ENCODE results near the gene MS4A2.
"Not testable (repeated sequence)": the region's sequence is repeated elsewhere in the genome, so short reads cannot be mapped to it uniquely, and the experiment has no call there.

Gene MS4A2

GRCh38 chr11:60101368-60101767 is 12.9 kb downstream of the MS4A2 start:
- DNase-seq (ENCODE audit: low read depth, low spot score) = not testable (repeated sequence)

DNA sequence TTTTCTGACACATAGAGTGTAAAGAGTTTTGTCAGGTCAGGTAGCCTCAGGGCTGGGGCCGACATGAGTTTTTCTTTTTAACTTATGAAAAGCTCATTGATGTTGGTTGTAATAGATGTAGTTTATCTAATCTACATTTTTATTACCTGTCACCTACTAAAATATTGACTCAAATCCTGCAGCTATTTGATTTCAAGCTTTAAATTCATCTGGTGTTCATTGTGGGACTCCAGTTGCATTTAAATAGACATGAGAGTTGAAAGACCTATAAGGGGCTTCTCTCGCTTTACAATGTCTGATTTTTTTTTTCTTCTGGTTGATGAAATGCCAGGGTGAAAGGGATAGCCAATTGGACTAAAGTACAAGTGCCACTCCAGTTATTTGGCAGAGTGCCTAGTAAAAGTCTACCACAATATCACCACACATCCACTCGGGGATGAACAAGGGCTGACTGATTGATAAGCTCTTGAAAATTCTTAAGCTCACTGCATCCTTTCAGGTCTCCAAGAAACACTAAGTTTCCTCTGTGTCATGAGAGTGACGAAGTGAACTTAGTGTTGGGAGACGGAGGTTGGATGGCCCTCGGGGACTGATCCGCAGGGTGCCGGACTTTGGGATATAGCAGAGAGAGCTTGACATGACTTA is 16.1 kb downstream of the MS4A2 start:
- DNase-seq (ENCODE audit: low read depth, low spot score) = not testable (repeated sequence)

DNA sequence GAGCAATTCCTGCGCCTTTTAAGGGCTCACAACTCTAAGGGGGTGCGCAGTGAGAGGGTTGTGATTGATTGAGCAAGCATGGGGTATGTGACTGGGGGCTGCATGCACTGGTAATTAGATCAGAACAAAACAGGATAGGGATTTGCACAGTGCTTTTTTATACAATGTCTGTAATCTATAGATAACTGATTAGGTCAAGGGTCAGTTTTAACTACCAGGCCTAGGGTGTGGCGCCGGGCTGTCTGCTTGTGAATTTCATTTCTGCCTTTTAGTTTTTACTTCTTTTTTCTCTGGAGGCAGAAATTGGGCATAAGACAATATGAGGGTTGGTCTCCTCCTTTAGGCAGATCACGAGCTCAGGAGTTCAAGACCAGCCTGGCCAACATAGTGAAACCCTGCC is 20.2 kb downstream of the MS4A2 start:
- not testable (repeated sequence) for DNase-seq (ENCODE audit: low read depth, low spot score)

GRCh38 chr11:60111793-60112192 is 23.3 kb downstream of the MS4A2 start:
- DNase-seq (ENCODE audit: low read depth, low spot score) = no peak

DNA sequence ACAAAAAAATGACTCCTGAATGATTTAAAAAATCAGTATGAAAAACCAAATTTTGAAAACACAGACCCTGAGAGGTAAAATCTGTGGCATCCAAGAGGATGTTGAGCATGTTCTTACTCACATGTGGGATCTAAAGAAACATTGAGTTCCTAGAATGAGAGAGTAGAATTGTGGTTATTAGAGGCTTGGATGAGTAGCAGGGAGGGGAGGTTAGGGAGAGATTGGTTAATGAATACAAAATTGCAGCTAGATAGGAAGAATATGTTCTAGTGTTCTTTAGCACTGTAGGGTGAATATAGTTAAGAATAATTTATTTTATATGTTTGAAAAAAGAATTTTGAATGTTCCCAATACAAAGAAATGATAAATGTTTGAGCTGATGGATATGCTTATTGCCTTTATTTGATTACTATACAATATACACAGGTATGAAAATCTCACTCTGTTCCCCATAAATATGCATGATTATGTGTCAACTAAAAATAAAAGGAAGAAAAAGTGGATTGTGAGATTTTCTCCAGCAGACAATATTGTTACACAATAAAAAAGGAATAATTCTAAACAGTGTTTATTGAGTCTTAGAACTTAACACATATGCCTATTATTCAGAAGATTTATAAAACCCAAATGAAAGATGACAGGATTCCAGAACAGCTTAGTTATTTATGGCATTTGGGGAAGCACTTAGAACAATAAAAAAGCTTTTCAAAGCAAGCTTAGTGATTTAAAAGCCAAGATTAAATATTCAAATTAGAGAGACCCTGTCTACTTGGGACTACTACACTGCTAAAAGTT is 28.7 kb downstream of the MS4A2 start:
- DNase-seq (ENCODE audit: low read depth, low spot score) = no peak

GRCh38 chr11:60118338-60118737 is 29.9 kb downstream of the MS4A2 start:
- no peak for DNase-seq (ENCODE audit: low read depth, low spot score)

DNA sequence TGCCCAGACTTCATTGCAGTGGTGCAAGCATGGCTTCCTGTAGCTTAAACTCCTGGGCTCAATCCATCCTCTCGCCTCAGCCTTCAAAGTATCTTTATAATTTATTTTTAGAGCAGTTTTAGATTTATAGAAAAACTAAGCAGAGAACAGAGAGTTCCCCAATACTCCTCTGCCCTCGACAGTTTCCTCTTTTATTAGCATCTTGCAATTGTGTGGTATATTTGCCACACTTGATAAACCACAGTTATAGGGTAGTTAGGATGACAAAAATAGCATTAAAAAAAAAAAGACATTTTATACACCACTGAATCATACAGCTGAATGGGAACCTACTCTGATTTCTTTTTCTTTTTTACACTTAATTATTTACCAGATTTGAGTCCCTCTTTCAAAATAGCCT is 31.2 kb downstream of the MS4A2 start:
- DNase-seq (ENCODE audit: low read depth, low spot score) = no peak

- no peak for DNase-seq (ENCODE audit: low read depth, low spot score)
These were observed 32.8 kb downstream of the MS4A2 start for GRCh38 chr11:60121264-60121663.

DNA sequence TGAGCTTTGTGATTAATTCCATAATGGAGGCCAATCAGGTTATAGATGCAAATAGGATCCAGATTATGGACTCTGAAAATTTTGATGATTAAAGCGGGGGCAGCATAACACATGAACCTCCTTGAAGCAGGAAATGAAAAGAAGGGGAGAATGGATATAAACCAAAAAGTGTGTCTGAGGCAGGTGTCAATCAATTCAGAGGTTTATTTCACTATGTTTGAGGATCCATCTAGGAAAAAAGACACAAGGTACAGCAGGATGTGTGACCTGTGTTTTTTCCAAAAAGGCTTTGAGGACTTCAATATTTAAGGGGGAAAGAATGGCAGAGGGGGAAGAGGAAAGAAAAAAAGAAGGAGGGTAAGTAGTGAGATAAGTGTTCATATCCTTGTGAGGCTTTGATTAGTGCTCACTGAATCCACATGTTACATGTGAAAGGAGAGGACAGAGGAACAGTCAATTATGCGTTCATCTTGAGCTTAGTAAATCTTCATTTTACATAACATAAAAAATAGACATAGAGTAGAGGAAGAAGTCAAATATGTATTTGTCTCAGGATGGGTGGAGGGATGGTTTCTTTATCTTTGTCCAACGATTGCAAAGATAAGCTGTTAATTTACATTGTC is 34.1 kb downstream of the MS4A2 start:
- DNase-seq (ENCODE audit: low read depth, low spot score) = no peak

DNA sequence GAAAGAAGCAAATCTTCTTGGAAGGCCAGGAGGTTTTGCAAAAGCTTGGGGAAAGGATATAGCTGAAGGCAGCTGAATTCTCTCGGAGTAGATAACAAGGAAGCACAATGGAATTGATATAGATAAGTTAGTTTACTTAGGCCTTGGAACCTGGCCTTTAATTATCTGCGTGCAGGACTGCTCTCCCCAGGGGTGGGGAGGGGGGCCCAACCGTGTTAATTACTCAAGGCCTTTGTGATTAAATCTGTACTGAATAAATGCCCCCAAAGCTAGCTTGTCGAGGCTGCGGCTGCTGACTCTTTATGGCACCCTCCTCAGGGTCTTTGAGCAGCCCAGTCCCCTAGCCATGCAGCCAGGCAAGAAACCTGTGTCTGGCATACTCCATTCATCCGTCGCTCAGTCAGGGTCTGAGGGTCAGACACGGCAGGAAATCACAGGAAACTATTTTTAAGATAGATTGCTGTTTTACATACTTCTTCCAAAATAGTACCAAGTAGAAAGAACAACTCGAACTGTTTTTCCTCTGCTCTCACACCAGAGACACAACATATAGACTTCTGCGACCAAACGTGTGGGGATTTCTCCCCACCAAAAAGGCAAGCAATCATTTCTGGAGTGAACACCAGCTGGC is 36.5 kb downstream of the MS4A2 start:
- DNase-seq (ENCODE audit: low read depth, low spot score) = no peak

- DNase-seq (ENCODE audit: low read depth, low spot score) = no peak
These were observed 37.6 kb downstream of the MS4A2 start for GRCh38 chr11:60125956-60126585.

DNA sequence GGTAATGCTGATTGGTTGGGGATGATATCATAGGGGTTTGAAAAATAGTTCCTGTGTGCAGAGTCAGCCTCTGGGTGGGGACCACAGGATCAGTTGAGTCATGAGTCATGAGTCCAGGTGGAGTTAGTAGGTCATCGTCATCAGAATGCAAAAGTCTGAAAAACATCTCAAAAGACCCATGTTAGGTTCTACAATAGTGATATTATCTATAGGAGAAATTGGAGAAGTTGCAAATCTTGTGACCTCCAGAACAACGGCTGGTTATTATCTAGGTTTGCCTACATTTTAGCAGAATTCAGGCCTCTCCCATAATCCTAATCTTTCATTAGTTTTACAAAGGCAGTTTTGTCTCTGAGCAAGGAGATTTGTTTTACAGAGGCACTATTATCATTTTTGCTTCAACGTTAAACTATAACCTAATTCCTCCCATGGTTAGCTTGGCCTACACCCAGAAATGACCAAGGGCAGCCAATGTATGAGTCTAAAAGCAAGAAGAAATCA is 38.9 kb downstream of the MS4A2 start:
- no peak for DNase-seq (ENCODE audit: low read depth, low spot score)

GRCh38 chr11:60128376-60128775 is 39.9 kb downstream of the MS4A2 start:
- DNase-seq (ENCODE audit: low read depth, low spot score) = no peak

- DNase-seq (ENCODE audit: low read depth, low spot score) = not testable (repeated sequence)
These were observed 40.4 kb downstream of the MS4A2 start for GRCh38 chr11:60128866-60129265.

DNA sequence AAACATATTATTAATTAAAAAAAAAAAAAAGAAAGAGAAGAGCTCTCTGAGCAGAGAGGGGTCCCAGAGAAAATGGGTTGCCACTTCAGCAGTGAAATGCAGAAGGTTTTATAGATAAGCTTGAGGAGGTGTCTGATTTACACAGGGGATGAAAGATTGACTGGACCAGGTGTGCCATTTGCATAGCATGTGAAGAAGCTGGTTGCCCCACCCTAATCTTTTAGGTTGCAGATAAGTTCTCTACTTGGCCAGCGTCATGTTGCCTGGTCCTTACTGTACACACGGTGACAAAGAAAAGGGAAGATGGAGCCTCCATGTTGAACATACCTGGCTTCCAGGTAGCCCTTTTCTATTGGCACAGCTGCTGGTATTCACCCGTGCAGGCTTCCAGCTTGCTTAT is 41.4 kb downstream of the MS4A2 start:
- DNase-seq (ENCODE audit: low read depth, low spot score) = no peak

GRCh38 chr11:60130496-60130895 is 42.0 kb downstream of the MS4A2 start:
- no peak for DNase-seq (ENCODE audit: low read depth, low spot score)

DNA sequence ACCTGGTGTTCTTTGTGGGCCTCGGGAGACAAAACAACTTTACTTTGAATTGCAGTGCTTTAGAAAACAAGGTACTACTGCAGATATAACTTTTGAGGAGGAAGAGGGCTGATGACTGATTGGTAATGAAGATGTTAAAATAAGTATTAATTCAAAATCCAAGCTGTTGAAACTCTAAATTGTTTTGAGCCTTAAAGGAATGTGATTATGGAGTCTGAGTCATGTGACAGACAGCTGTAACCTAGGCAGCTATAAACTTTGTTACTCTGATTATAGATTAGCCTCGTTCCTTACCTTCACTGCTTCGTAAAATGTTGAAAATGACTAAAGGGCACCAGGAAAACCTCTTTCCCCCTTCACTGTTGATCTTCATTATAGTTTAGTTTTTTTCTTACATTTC is 43.4 kb downstream of the MS4A2 start:
- no peak for DNase-seq (ENCODE audit: low read depth, low spot score)

DNA sequence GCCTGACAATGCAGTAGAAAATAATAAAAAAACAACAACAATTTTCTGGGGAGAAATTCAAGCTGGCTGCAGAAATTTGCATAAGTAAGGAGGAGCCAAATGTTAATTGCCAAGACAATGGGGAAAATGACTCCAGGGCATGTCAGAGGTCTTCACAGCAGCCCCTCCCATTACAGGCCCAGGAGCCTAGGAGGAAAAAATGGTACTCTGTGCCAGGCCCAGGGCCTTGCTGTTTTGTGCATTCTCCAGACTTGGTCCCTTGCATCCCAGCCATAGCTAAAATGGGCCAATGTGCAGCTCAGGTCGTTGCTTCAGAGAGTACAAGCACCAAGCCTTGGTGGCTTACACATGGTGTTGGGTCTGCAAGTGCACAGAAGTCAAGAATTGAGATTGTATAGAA is 45.5 kb downstream of the MS4A2 start:
- no peak for DNase-seq (ENCODE audit: low read depth, low spot score)

DNA sequence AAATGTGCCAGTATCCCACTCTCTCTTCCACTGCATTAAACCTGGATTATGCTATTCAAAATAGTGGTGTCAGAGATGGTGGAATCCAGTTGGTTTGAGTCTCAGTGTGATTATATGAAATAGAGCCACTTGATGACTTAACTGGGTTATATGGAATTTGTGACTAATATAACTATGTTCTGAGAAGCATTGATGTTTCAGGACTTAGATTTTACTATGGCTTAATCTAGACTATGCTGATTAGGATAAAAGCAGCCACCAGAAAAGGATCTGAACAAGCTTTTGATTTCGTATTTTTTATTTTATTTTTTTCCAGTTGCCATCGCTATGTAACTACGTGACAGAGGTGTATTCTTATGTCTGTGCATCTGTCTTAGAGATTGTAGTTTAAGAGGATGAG is 55.3 kb downstream of the MS4A2 start:
- no peak for DNase-seq (ENCODE audit: low read depth, low spot score)

- DNase-seq (ENCODE audit: low read depth, low spot score) = no peak
These were observed 57.2 kb downstream of the MS4A2 start for GRCh38 chr11:60145677-60146076.
